ENCODE results near the gene ADGRA3.

Gene ADGRA3

DNA sequence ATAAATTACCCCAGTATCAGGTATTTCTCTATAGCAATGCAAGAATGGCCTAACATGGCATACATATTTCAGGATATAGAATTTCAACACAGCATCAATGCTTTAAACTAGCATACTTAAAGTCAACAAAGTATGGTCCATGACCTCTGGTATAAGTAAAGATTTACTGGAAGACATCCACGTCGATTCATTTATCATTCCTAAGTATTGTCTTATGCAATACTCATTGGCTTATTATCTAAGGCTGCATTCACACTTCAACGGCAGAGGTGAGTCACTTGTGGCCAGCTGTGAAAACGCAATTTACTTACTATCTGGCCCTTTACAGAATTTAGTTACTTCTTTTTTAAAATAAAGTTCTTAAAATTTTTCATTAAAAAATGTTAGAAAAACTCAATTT is 42.6 kb downstream of the ADGRA3 start:
- TF ChIP-seq, protein P1, sequence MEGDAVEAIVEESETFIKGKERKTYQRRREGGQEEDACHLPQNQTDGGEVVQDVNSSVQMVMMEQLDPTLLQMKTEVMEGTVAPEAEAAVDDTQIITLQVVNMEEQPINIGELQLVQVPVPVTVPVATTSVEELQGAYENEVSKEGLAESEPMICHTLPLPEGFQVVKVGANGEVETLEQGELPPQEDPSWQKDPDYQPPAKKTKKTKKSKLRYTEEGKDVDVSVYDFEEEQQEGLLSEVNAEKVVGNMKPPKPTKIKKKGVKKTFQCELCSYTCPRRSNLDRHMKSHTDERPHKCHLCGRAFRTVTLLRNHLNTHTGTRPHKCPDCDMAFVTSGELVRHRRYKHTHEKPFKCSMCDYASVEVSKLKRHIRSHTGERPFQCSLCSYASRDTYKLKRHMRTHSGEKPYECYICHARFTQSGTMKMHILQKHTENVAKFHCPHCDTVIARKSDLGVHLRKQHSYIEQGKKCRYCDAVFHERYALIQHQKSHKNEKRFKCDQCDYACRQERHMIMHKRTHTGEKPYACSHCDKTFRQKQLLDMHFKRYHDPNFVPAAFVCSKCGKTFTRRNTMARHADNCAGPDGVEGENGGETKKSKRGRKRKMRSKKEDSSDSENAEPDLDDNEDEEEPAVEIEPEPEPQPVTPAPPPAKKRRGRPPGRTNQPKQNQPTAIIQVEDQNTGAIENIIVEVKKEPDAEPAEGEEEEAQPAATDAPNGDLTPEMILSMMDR (IDR thresholded peaks at IDR 0.05; ENCODE audit: extremely low read depth, missing control alignments) = no peak
- no peak for DNase-seq (ENCODE audit: low spot score)

DNA sequence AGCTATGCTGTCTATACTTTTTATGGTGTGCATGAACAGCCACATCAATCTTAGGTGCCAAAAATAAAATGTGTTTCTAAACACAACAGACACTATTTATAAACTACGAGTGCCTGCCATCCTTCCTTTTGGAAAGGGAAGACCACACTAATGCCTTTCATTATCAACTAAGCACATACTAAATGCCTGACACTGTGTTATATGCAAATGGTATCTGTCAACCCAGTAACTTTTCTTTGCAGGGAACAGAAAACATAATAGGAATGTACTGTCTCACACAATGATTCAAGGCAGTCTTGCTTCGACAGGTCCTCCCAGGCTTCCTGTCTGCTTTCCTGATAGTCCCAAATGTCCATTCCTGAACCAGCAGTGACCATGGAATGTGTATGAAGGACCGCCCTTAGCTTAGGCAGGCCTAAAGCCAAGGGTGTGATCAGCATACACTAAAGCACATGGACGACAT is 43.8 kb downstream of the ADGRA3 start:
- DNase-seq (ENCODE audit: low spot score) = no peak
- TF ChIP-seq, protein P1 (IDR thresholded peaks at IDR 0.05; ENCODE audit: extremely low read depth, missing control alignments) = no peak

DNA sequence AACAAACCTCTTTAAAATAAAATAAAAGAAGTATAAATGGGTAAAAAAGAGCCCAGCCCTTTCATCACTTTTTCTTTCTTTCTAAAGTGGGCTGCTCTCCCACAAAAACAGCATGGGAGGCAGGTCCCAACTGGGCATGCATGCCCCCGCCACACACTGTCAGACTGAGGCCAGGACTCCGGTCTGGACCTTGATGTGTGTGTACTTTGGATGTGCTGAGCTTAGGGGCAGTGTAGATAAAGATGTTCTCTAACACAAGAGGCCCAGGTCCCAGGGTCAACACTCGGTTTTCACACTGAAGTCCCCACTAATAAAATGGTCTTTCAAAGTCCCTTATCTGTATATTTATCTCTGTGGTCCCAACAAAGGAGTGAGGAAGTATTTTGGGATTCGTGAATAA is 44.4 kb downstream of the ADGRA3 start:
- TF ChIP-seq, protein P1 (IDR thresholded peaks at IDR 0.05; ENCODE audit: extremely low read depth, missing control alignments) = no peak
- no peak for DNase-seq (ENCODE audit: low spot score)

DNA sequence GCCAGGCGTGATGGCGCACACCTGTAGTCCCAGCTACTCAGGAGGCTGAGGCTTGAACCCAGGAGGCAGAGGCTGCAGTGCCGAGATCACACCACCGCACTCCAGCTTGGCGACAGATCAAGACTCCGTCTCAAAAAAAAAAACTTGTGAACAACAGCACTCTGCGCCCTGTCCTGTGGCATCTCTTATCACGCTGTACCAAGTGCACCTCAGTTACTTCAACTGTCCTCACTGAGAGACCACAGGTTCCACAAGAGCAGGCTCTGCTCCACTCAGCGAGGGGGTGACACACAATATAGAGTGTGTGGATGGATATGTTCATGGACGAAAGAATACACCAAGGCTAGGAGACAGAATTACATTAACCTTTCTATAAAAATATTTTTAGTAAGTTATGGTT is 49.3 kb downstream of the ADGRA3 start:
- no peak for DNase-seq (ENCODE audit: low spot score)
- TF ChIP-seq, protein P1 (IDR thresholded peaks at IDR 0.05; ENCODE audit: extremely low read depth, missing control alignments) = no peak

DNA sequence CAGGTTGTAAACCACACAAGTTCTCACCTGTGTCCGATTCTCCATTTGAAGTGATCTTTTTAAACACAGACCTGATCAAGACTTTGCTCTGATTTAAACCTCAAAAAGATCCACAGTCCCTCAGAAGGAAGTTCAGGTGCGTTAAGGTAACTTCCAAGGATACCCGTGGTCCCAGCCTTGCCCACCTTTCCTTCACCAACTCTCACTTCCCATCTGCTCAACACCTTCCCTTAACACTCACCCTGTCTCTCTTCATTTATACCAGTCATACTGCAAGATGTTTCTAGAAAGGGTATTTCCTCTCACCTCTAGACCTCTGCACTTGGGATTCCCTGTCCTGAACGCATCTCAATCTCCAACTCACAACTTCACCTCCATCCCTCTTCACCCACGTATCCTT is 49.9 kb downstream of the ADGRA3 start:
- DNase-seq (ENCODE audit: low spot score) = no peak
- TF ChIP-seq, protein P1 (IDR thresholded peaks at IDR 0.05; ENCODE audit: extremely low read depth, missing control alignments) = no peak

DNA sequence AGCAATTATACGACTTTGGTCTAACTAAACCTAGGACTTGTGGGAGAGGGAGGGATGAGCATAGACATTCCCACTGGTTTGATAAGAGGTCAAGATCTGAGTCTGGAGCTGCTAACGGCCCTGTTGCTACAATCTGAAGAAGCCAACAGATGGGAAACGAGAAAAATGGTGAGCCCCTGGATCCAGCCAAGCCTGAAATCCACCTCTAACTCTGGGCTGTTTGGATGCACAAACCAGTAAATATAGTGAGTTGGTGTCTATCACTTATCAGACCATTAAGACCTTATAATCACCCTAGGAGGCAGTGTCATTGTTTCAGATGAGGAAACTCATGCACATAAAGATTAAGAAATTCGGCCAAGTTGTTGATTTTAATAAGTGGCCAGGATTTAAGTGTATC is 50.5 kb downstream of the ADGRA3 start:
- TF ChIP-seq, protein P1 (IDR thresholded peaks at IDR 0.05; ENCODE audit: extremely low read depth, missing control alignments) = no peak
- no peak for DNase-seq (ENCODE audit: low spot score)

DNA sequence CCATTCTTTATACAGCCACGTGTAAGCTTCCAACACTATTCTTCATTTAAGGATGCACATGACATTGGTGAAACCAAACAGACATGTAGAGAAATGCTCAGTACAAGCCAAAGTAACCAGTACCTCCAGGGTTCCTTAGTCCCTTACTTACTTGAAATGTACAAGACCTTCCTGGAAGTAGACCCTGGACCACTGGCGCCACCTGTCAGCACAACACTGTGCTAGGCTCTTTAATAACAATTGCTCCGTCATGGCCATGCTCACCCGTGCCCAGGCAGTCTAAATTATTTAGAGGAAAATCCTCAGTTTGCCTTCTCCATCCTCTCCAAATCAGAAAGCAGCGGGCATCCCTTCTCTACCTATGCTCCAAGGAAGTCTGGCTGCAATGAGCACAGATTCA is 52.7 kb downstream of the ADGRA3 start:
- TF ChIP-seq, protein P1 (IDR thresholded peaks at IDR 0.05; ENCODE audit: extremely low read depth, missing control alignments) = no peak
- no peak for DNase-seq (ENCODE audit: low spot score)
